DMS53 (cell line): ENCODE results near the gene C3orf22.
"Not testable (repeated sequence)": the region's sequence is repeated elsewhere in the genome, so short reads cannot be mapped to it uniquely, and the experiment has no call there.

ENCODE experiments used
- DNase-seq: peaks from one replicate; lab custom pipeline; 2025; lab: John Stamatoyannopoulos, UW

The C3orf22 gene, protein sequence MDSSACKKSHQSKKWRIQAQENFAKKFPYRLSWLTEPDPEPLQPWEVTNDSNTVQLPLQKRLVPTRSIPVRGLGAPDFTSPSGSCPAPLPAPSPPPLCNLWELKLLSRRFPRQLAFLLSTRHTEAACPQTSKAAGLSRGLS

DNA sequence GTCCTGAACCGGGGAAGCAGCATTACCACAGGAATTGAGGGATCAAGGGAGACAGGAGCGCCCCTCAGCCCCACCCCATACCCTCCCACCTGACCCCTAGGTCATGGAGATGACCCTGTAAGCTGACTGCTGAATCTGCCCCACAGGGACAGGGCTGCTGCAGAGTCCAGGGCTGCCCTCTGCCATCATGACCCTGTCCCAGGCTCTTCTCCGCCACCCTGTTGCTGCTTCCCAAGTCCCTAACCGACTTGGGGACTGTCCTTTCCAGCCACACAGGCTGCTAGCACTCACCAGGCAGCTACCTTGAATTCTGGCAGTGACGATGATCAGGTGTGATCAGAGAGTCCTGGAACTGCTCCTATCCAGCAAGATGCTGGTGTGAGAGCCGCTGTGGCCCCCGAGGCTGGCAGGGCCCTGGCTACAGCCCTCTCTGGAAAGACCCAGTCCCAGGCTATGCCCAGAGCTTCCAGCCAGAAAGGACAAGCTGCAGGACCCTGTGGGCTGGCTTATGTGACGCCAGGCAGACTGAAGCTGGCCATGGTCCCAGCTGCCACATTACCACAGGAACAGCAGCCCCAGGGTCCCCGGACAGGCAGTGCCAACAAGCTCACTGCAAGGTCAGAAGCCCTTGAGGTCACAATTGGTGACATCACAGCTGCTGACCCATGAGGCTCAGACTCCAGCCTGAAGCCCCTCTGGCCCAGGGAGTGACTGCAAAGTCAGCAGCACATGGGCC, at the start of gene C3orf22:
TSS of gene C3orf22 (minus strand) at position 597 of the 736 bp plus-strand sequence. CDS start 5,542 bp downstream, outside the sequence.
- DNase-seq: no peak

DNA sequence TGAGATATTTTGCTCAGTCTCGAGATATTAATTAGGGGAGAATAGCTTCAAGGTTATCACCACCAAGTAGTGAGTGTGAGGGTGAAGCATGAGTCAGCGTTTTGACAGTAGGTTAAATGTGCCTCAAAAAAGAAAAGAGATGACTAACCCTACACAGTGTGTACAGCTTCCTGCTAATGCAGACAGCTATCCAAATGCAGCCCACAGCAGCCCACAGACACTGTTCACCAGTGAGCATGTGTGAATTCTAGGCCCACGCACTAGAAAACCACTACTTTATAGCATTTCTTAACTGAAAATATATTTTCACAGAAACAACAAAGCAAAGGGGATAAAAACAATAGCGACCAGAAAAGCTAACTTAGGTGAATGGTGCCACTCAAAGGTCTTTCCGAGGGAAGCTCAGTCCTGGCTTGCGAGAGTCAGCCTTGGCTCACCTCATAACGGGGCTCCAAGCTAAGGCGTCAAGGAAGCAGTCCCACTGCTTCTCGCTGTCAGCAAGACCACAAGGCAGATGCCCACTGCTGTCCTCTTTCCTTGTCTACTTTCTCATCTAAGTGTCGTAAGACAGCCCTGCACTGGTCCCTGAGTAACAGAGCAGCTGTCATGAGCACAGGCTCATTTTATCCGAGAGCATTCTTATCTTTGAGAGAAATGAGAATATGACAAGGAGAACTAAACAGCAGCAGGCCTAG, 48.6 kb upstream of the C3orf22 start:
- peak; percentile 29 for DNase-seq

DNA sequence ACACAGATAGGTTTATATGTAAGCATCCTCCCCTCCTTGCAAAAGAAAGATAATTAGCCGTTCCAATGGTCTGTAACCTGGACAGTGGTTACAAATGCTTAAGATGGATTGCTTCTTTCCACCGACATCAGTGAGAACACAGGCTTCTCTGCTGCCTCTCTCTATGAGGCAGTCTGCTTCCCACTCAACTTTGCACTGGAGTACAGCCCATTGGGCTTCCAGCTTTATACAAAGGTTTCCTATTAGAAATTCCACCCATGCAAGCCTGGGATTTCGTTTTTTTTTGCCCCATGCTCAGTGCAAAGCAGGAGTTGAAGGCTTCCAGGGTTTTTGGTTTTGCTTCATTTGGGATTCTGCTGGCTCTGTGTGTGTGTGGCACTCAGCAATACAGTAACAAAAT, 47.3 kb upstream of the C3orf22 start:
- no peak for DNase-seq

DNA sequence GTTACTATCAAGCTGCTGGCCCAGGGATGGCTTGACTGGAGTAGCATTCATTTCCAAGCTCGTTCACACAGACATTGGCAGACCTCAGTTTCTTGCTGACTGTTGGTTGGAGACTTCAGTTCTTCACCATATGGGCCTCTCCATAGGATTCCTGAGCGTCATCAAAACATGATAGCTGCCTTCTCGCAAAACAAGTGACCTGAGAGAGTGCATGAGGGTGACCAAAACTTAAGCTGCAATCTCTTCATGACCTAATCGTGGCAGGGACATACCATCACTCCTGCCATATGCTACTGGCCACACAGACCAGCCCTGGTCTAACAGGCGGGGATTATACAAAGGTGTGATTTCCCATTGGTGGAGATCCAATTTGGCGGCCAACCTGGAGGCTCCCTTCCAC, 46.0 kb upstream of the C3orf22 start:
- no peak for DNase-seq

DNA sequence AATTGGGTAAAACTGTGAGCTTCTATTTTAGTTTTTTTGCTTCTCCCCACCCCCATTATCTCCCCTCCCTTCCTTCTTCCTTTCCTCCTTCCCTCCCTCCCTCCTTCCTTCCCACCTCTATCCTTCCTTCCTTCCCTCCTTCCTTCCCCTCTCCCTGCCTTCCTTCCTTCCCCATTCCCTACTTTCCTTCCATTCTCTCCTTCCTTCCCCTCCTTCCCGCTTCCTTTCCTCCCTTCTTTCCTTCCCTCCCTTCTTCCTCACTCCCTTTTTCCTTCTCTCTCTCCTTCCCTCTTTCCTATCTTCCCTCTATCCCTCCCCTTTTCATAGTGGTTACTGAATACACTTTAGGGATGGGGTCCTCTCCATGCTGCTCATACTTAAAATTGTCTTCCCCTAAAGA, 40.4 kb upstream of the C3orf22 start:
- no peak for DNase-seq

DNA sequence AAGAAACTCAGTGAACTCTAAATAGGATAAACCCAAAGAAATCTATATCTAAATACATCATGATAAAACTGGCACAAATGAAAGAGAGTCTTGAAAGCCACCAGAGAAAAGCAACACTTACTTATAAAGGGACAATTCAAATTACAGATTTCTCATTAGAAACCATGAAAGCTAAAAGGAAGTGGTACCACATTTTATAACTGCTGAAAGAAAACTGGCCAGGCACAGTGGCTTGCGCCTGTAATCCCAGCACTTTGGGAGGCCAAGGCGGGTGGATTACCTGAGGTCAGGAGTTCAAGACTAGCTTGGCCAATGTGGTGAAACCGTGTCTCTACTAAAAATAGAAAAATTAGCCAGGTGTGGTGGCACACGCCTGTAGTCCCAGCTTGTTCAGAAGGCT, 36.7 kb upstream of the C3orf22 start:
- not testable (repeated sequence) for DNase-seq

DNA sequence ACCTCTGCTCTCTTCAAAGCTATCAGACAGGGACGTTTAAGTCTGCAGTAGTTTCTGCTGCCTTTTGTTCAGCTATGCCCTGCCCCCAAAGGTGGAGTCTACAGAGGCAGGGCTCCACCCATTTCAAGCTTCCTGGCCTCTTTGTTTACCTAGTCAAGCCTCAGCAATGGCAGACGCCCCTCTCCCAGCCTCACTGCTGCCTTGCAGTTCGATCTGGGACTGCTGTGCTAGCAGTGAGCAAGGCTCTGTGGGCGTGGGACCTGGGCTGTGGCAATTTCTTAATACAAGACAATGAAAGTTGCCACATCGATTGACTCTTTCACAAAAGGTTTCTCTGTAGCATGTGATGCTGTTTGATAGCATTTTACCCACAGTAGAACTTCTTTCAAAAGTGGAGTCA, 32.8 kb upstream of the C3orf22 start:
- not testable (repeated sequence) for DNase-seq

DNA sequence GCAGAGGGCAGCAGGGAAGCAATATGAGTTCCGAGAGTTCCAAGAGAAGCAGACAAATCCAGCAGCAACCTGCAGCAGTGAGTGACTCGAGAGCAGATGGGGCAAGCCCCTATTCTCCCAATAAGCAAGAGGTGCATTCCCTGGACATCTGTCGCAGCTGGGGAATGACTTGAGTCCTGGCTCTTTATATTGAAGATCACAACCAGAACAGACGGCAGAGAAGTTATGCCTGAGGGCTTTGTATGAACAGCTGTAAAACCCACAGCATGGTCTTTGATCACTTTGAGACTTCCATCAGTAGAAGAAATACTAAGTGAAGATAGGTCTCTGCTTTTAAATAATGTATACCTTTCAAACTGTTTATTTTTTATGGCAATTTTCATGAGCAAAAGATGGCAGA, 23.6 kb upstream of the C3orf22 start:
- no peak for DNase-seq

DNA sequence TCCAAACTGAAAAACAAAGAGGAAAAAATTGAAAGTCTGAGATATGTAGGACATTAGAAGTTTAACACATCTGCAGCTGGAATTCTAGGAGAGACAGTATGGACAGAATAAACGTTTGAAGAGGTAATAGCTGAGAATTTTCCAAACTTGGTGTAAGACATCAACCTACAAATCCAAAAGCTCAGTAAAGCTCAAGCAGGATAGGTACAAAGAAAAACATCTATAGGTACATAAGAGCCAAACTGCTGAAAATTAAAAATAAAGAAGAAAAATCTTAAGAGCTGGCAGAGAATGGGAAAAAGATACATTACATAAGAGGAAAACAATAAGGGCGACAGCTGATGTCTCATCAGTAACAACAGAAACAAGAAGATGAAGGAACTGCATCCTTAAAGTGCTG, 22.8 kb upstream of the C3orf22 start:
- no peak for DNase-seq

DNA sequence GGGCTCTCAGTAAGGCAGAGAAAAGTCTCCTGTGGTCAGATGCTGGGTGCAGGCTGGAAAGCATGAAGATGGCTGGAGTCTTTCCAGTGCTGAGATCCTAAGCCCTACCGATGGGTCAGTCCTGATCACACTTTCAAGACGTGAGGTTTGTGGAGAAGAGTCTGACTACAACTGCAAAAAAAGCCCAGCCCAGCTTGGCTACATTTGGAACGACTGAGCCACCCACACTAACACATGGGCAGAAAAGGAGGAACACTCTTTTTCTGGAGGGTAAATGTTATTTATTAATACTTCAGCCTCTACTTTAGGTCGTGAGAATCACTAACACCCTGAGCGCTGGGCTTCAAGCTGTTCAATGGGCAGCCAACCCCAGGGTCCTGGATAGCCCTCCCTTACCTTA, 22.0 kb upstream of the C3orf22 start:
- no peak for DNase-seq

DNA sequence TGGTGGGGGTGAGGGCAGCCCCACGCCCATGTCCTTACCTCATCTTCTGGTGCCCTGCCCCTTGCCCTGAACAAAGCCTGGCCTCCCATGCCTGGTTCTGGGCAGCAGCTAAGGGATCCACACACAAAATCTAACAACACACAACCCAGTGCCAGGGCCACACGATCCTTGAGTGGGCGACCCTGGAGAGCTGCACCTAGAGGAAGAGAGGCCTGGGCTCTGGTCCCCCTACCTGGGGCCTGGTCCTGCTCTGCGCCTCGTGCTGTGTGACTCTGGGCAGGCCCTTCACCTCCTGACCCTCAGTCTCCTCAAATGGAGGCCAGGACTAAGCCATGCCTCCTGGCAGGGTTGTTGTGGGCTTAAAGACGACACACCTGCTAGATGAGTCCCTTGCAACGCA, 20.0 kb upstream of the C3orf22 start:
- no peak for DNase-seq

DNA sequence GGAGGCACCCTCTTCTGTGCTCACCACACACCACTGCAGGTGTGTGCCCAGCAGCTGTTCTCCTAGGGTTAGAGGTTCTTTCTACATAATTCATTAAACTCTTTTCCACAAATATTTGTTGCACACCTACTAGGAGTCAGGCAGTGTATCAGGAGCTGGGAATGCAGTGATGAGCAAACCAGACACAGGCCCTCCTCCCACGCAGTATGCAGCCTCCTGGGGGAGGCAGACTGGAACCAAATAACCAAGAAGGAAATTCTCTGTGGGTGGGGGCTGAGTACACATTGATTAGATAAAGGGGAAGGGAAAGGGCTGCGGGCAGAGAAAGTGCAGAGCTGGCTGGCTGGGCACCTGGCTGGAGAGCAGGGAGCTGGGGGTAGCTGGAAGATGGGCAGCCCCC, 18.5 kb upstream of the C3orf22 start:
- no peak for DNase-seq

DNA sequence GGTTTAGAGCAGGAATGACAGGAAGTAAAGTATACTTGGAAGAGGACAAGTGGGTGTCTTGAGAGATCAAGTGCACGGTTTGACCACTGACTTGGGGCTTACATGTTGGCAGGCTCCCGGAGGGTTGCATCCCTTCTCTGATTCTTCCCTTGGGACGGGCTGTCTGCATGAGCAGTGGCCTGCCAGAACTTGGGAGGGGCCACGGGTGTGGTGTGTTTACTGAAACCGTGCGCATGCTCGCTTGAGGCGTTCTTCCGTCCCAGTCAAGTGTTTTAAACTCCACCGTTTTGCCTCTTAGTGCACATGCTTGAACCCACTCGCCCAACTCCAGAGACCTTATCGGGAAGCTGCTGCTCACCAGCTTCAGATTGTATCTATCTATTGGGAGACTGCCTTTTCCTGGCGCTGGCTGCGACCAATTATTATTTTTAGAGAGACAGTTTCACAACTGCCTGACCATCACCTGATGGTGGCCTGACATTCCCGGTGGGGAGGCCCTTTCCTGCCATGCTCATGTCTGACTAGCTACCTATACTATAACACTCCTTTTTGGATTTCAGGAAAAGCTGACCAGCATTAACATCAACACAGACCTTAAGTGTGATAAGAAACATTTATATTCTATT, 14.9 kb upstream of the C3orf22 start:
- no peak for DNase-seq

DNA sequence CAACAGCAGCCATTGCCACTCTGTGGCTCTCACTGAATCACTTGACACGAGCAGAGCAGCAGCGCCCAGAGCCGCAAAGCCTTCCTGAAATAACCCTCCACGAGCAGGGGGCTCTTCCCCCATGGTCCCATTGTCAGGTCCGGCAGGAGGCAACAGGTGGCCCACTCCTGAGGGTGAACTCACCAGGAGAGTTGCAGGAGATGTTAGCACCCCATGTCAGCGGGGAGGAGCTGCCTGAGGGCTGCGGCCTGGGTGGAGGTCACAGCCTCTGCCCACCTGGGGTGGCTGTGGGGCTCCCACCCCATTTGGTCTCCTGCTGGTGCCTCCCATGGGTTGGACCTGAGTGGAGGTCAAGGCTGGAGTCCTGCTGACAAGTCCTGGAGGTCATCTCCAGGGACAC, 12.3 kb upstream of the C3orf22 start:
- DNase-seq: no peak

DNA sequence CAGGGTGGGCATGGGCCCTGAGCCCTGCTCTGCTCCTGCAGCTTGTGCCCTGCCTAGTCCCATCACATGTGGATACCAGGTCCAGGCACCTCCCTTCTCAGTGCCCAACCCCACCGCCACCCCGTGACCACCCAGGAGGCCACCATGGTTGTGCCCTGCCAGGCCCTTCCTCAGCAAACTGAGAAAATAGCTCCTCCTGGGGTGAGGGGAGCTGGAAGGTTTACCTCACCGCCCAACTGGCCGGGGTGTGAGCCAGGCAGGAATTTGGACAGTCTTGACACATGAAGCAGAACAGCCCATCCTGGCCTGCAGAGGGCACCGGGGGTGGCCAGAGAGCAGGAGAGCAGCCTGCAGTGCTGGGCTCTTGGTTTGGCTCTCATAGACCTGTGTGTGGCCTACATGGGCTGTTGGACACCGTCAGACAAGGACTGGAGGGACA, 11.4 kb upstream of the C3orf22 start:
- DNase-seq: no peak

DNA sequence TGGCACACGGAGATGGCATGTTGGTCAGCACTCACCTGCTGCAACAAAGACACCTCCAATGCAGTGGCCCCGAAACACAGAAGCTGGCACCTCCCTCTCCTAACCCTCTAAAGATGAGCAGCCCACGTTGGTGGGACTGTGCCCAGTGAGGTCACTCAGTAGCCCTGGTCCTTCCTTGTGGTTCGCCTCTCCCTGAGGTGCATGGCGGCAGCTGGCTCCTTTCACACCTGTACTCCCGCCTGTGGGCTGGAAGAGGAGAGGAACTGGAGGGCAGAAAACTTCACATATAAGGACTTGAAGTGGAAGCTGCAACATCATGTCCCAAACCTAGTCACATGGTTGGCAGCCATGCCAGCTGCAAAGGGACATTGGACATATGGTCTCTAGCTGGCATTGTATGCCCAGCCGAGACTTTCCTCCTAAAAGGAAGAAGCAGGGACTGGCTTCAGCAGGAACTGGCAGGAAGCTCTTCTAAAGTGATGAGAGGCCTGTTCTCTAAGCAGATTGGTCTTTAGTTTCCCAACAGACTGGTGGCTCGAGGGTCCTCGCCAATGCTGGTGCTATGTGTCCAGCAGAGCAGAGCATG, 10.8 kb upstream of the C3orf22 start:
- no peak for DNase-seq

DNA sequence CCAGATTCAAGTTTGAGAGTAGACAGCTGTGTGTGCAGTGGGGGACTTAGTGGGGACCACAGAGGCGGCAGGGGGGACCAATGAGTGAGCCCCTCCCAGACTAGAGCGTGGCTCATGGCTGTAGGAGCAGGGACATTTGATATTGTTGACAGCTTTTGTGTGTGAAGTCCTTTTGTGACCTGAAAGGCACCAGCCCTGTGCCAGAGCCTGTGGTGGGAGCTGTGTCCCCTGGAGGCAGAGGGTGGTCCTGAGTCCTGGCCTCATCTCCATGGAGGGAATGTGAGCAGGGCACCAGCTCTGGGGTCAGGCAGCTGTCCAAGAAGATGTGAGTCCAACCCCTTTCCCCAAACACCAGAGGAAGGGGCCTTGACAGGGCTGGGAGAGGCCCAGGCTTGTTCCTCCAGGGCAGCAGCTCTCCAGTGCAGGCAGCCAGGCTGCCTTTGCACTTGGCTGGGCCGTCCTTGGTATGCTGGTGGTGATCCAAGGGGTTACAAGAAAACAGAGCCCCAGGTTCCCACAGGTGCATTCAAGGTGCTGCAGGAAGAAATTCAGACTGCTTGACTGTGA, 10.1 kb upstream of the C3orf22 start:
- DNase-seq: no peak

DNA sequence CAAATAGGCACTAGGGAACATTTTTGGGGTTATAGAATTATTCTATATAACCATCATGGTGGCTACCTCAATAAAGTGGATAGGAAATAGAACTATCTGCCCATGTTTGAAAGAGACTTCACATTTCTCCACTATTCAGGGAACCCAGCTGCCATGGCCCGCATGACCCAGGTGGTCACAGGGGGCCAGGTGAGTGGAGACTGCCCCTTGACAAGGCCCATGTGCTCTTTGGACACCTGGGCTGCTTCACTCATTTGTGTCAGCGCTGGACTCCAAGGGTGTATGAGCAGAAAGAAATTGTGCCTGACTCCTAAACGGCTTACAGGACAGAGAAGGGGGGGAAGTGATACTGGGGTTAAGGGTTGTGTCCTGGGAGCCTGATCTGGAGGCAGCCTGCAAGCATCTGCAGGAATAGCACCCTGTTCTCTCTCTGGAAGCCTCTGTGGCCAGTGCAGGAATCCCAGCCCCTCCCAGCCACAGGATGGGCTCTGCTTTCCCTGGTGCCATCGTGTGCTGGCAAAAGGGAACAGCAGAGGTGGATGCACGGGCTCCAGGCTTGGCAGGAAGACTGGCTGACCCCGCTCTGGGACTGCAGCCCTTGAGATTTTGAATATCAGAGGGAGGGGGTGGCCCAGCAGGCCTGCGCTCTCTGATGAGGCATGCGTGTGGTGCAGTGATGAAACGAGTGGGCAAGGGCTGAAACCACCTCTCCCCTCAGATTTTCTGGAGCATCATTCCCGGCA, 9.1 kb upstream of the C3orf22 start:
- DNase-seq: no peak

DNA sequence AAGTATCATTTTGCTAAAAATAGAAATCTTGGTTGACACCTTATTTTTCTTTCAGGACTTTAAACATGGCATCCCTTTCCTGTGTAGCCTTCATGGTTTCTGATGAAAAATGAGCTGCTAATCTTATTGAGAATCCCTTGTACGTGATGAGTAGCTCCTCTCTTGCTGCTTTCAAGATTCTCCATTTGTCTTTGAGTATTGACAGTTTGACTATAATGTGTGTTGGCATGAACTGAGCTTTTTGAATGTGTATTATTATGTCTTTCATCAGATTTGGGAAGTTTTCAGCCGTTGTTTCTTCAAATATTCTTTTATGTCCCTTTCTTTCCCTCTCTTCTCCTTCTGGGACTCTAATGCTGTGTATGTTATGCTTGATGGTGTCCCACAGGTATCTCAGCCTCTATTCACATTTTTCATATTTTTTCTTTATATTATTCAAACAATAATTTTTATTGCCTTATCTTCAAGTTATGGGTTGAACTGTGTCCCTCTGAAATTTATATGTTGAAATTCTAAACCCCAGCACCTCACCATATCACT, 4.1 kb upstream of the C3orf22 start:
- DNase-seq: no peak

DNA sequence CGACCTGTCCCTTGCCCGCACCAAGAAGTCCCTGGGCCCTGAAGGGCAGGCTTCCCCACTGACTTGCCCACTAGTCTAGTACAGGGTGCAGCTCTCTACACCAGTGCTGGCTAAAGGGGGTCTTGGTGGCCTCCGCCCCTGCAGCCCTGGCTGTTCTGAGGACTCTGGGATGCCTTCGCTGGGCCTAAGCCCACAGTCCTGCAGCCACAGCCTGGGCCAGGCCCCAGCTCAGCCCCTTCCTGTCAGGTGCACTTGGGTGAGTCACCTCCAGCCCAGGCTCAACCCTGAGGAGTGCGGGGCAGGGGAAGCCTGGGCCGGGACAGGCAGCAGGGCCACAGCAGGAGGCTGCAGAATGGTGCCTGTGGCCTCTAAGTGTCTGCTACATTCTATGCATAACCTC, 971 bp downstream of the C3orf22 start:
- DNase-seq: no peak

DNA sequence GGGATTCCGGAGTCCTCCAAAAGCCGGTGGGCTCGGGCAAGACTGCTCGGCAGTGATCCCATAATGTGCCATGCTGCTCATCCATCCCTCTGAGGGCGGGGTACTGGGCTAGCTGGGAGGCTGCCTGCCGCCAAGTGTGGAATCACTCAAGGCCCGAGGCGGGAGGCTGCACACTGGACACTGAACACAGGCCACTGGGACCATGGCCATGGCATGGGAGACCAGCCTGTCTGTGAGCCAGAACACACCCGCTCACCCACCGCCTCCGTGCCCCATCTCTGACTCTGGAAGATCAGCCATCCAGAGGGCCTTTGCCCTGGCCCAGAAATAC, 1.4 kb downstream of the C3orf22 start:
- DNase-seq: no peak
